Vagina (tissue), 2 donors: ENCODE measurements around the gene GGA1. TPM values are rescaled to one million over a fixed set of nuclear protein-coding genes. Genes with fewer than 3 reads are reported as not detected.

Experiments
- DNase-seq, 2 donors: peaks; one replicate each; pipeline ENCODE4 v3.0.0-alpha.2; 2017; ENCODE audit errors: extremely low spot score in 2 of 2
- H3K27ac ChIP-seq: fragments of 200-600 bp; sonication (generic); one replicate; pipeline ENCODE4 v1.5.1; 2019
- H3K27me3 ChIP-seq: fragments of 200-600 bp; sonication (generic); one replicate; pipeline ENCODE4 v1.5.1; 2019
- H3K36me3 ChIP-seq, 2 donors: fragments of 200-600 bp; sonication (generic); one replicate each; pipeline ENCODE4 v1.5.1; 2017 to 2019
- H3K4me1 ChIP-seq: fragments of 200-600 bp; sonication (generic); one replicate; pipeline ENCODE4 v1.5.1; 2019
- H3K4me3 ChIP-seq, 2 donors: fragments of 200-600 bp; sonication (generic); 1 replicate in 1 of 2; 2 replicates in 1 of 2; pipeline ENCODE4 v1.5.1; 2016 to 2019
- H3K9me3 ChIP-seq: fragments of 200-600 bp; sonication (generic); one replicate; pipeline ENCODE4 v1.5.1; 2019
- CTCF ChIP-seq, 3 experiments: fragments of 450-650 bp in 2 of 3; fragments of 200-600 bp in 1 of 3; sonication (generic) in 1 of 3; IDR thresholded peaks; one replicate each; pipeline ENCODE4 v1.5.1; 2017 to 2019; ENCODE audit warnings: antibody characterized with exemption in 3 of 3, mild to moderate bottlenecking in 2 of 3, moderate library complexity in 2 of 3
- POLR2A ChIP-seq, 2 donors: fragments of 450-650 bp; IDR thresholded peaks; one replicate each; pipeline ENCODE4 v1.6.1; 2017; ENCODE audit warnings: antibody characterized with exemption in 2 of 2, mild to moderate bottlenecking in 2 of 2, moderate library complexity in 2 of 2
- POLR2AphosphoS5 ChIP-seq, 2 donors: sonication (generic); formaldehyde crosslinking; IDR thresholded peaks; one replicate each; pipeline ENCODE4 v1.9.0; 2017; ENCODE audit warnings: antibody characterized with exemption in 2 of 2, mild to moderate bottlenecking in 2 of 2, low read depth in 1 of 2; ENCODE audit not compliant: insufficient read depth in 1 of 2
- intact Hi-C: fragments of 100-400 bp; cut with DNase I; formaldehyde crosslinking; loops from one replicate; pipeline ENCODE4 v1.15.1; 2023
- total RNA-seq: library from RNA; depleted of rRNA; stranded (reverse); fragments of >200 nt; gene quantifications from one replicate; pipeline ENCODE4 v1.2.3, GENCODE V29; 2016

The GGA1 gene
- total RNA-seq, 1 donor from 2014 or later = 45.7 TPM

GRCh38 chr22:37630839-37631435 lies 22.3 kb downstream of the GGA1 start:
- H3K4me1 ChIP-seq = peaks cover 53% of the 10 kb centered on the region
- H3K27ac ChIP-seq = no peak overlapping the region
- no peak for TF ChIP-seq CTCF (IDR thresholded peaks at IDR 0.05)
- no peak for TF ChIP-seq POLR2AphosphoS5 (IDR thresholded peaks at IDR 0.05; ENCODE audit: insufficient read depth in 1 of 2, low read depth in 1 of 2)
- no peak for TF ChIP-seq POLR2A (IDR thresholded peaks at IDR 0.05)
- peaks cover 0 to 26% of the 10 kb centered on the region in 2 donors for H3K36me3 ChIP-seq
- intact Hi-C loops = loop anchor here (5.0 kb wide), 1 partner anchor 41 kb away; no protein-coding TSS in a partner anchor
- no peak overlapping the region for H3K4me3 ChIP-seq
- no peaks in the 10 kb centered on the region for H3K27me3 ChIP-seq
- H3K9me3 ChIP-seq = no peaks in the 10 kb centered on the region
- no peak for DNase-seq

GRCh38 chr22:37631448-37632173 lies 23.0 kb downstream of the GGA1 start:
- no peak overlapping the region for H3K27ac ChIP-seq
- intact Hi-C loops = loop anchor here (5.0 kb wide), 1 partner anchor 41 kb away; no protein-coding TSS in a partner anchor
- H3K27me3 ChIP-seq = no peaks in the 10 kb centered on the region
- peaks cover 47% of the 10 kb centered on the region for H3K4me1 ChIP-seq
- H3K36me3 ChIP-seq = peaks cover 0 to 26% of the 10 kb centered on the region in 2 donors
- no peak for TF ChIP-seq CTCF (IDR thresholded peaks at IDR 0.05)
- TF ChIP-seq POLR2A (IDR thresholded peaks at IDR 0.05) = no peak
- TF ChIP-seq POLR2AphosphoS5 (IDR thresholded peaks at IDR 0.05; ENCODE audit: insufficient read depth in 1 of 2, low read depth in 1 of 2) = no peak
- no peaks in the 10 kb centered on the region for H3K9me3 ChIP-seq
- no peak overlapping the region for H3K4me3 ChIP-seq
- no peak for DNase-seq

DNA sequence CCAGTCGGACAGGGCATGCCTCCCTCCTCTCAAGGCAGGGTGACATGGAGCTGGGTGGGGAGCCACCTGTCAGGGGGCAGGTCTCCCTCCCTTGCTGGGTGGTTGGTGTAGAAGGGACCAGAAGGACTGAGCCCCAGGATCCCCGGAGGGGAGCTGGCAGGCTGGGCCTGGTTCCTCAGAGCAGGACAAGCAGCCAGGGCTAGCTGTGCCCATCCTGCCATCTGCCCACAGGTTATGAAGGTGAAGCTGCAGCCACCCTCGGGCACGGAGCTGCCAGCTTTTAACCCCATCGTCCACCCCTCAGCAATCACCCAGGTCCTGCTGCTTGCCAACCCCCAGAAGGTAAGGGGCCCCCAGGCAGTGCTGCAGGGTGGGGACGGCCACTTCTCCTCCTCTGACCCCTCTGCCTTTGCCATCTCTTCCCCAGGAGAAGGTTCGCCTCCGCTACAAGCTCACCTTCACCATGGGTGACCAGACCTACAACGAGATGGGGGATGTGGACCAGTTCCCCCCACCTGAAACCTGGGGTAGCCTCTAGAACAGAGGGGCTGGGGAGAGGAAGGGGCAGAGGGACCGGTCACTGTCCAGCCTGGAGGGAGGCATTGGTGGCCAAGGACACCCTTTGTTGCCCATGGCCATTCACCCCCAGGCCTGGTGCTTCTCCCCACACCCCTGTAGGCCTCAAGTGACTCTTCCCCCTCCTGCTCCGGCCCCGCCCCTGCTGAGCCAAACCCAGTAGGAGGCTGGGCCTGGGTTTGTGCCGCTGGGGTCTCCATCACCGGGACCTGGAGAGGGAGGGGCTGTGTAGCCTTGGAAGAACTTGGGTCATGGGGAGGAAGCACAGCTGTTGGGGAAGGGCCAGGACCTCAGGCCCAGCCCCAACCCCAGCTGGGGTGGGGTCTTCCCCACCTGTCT lies 23.8 kb downstream of the GGA1 start:
- peaks cover 42% of the 10 kb centered on the region for H3K4me1 ChIP-seq
- no peak overlapping the region for H3K4me3 ChIP-seq
- H3K36me3 ChIP-seq = peaks cover 0 to 26% of the 10 kb centered on the region in 2 donors
- no peak for TF ChIP-seq POLR2A (IDR thresholded peaks at IDR 0.05)
- no peak for TF ChIP-seq CTCF (IDR thresholded peaks at IDR 0.05)
- TF ChIP-seq POLR2AphosphoS5 (IDR thresholded peaks at IDR 0.05; ENCODE audit: insufficient read depth in 1 of 2, low read depth in 1 of 2) = no peak
- no peak for DNase-seq
- H3K27ac ChIP-seq = peak overlapping the region; percentile 82
- intact Hi-C loops = loop anchor here (5.0 kb wide), 1 partner anchor 40 kb away; no protein-coding TSS in a partner anchor
- no peaks in the 10 kb centered on the region for H3K9me3 ChIP-seq
- H3K27me3 ChIP-seq = no peaks in the 10 kb centered on the region

- H3K9me3 ChIP-seq = no peaks in the 10 kb centered on the region
- peaks cover 0 to 26% of the 10 kb centered on the region in 2 donors for H3K36me3 ChIP-seq
- peak overlapping the region; percentile 7 to 39 for H3K4me3 ChIP-seq
- H3K4me1 ChIP-seq = peaks cover 48% of the 10 kb centered on the region
- intact Hi-C loops = loop anchor here (5.0 kb wide), 1 partner anchor 39 kb away; no protein-coding TSS in a partner anchor
- TF ChIP-seq CTCF (IDR thresholded peaks at IDR 0.05) (no peak), POLR2A (IDR thresholded peaks at IDR 0.05) (no peak), POLR2AphosphoS5 (IDR thresholded peaks at IDR 0.05; ENCODE audit: insufficient read depth in 1 of 2, low read depth in 1 of 2) (no peak)
- H3K27me3 ChIP-seq = no peaks in the 10 kb centered on the region
- no peak for DNase-seq
- peak overlapping the region; percentile 82 for H3K27ac ChIP-seq
These were observed 24.5 kb downstream of the GGA1 start for GRCh38 chr22:37633089-37633624.
